ENCODE results near the gene CTSW. TPM values are rescaled to one million over a fixed set of nuclear protein-coding genes. Genes with fewer than 3 reads are reported as not detected.
A peak's percentile ranks its signal among the peaks of the same experiment; 100 is the strongest.

Gene CTSW
- total RNA-seq, 1 donor from 2014 or later, result not detected

GRCh38 chr11:65916391-65916790, 36.8 kb downstream of the CTSW start:
- Mint-ChIP-seq H3K27ac (no peak overlapping the region), H3K9me3 (ENCODE audit: low read depth) (no peaks in the 10 kb centered on the region), H3K4me1 (ENCODE audit: low read depth) (peaks cover 6% of the 10 kb centered on the region), H3K4me3 (ENCODE audit: low read depth) (peak overlapping the region; percentile 66), H3K27me3 (peaks cover 5% of the 10 kb centered on the region), H3K36me3 (ENCODE audit: insufficient read depth) (no peaks in the 10 kb centered on the region)
- DNase-seq (ENCODE audit: low spot score, unreplicated experiment), result no peak
- no peak for TF ChIP-seq CTCF (IDR thresholded peaks at IDR 0.05; ENCODE audit: unreplicated experiment)

- Mint-ChIP-seq H3K36me3 (ENCODE audit: insufficient read depth) (peaks cover under 1% of the 10 kb centered on the region), H3K27me3 (peaks cover 5% of the 10 kb centered on the region), H3K9me3 (ENCODE audit: low read depth) (no peaks in the 10 kb centered on the region), H3K27ac (peak overlapping the region; percentile 4), H3K4me1 (ENCODE audit: low read depth) (peaks cover 6% of the 10 kb centered on the region), H3K4me3 (ENCODE audit: low read depth) (peak overlapping the region; percentile 66)
- no peak for DNase-seq (ENCODE audit: low spot score, unreplicated experiment)
- no peak for TF ChIP-seq CTCF (IDR thresholded peaks at IDR 0.05; ENCODE audit: unreplicated experiment)
Measured at GRCh38 chr11:65917077-65917433, 37.4 kb downstream of the CTSW start.

DNA sequence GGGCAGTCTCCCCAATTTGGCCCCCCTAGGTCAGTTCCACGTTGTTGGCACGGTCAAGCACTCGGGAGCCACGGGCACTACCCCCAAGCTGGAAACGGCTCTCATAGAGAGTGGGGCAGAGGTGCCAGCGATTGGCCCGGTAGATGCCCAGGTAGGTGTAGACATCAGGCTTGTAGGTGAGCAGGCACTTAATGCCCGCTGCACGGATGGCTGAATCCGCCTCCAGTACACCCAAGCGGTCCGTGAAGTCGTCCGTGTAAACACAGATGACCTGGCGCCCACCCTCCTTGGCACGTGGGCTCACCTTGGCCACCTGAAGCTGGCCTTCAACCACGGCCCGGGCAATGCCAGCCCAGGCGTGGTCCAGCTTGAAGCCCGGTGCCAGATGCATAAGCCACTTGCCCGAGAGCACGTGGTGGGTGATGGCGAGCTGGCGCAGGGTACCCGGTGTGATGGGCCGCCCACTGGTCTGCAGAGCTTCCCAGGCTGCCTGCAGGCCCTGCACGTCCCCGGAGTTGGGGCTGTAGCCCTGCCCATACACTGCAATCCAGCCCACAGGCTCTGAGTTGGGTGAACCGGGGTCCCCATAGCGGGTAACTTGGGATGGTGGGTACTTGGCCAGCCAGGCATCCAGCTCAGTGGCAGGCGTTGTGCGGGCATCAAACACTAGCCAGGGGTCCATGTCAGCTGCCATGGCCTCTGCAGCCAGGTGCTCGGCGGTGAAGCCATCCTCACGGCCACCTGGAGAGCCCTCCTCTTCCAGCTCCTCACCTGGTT, 38.0 kb downstream of the CTSW start:
- peak overlapping the region; percentile 83 for H3K4me3 Mint-ChIP-seq (ENCODE audit: low read depth)
- H3K4me1 Mint-ChIP-seq (ENCODE audit: low read depth), result peaks cover 6% of the 10 kb centered on the region
- peaks cover 5% of the 10 kb centered on the region for H3K27me3 Mint-ChIP-seq
- H3K27ac Mint-ChIP-seq, result no peak overlapping the region
- peaks cover 4% of the 10 kb centered on the region for H3K36me3 Mint-ChIP-seq (ENCODE audit: insufficient read depth)
- H3K9me3 Mint-ChIP-seq (ENCODE audit: low read depth), result no peaks in the 10 kb centered on the region
- DNase-seq (ENCODE audit: low spot score, unreplicated experiment), result no peak
- no peak for TF ChIP-seq CTCF (IDR thresholded peaks at IDR 0.05; ENCODE audit: unreplicated experiment)

DNA sequence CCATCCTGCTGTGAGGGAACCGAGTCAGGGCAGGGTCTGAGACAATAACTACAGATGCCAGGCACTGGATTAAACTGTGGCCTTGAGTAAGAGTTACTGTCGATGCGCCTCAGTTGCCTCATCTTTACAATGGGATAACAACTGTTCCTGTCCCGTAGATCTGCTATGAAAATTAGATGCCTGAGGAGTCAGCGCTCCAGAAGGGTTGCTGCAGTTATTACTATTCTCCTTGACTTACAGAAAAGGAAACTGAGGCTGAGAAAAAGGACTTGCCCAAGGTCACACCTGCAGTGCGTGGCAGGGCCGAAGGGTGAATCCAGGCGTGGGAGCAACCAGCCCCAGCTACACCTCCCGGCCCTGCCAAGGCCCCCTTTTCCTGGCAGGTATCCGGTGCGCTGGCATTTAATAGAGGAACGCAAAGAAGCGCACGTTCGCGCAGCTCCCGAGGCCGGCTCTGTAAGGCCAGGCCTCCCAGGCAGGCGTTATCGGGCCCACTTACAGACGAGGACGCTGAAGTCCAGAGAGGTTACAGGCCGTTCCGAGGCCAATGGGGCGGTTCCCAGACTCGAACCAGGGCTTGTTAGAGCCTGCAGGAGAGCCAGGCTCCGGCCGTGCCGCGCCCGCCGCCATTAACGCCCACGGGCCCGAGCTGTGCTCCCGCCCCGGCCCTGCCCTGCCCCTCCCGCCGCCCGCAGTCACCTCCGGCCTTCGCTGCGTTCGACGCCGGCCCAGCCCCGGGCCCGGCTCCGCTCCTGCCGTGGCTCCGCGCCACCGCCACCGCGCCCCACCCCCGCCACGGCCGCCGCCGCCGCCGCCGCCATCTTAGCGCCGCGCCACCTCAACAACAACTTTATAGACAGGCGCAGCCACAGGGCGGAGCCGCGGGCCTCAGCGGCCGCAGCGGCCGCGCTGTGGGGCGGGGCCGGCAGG, 38.8 kb downstream of the CTSW start, which contains the start of gene C11orf68:
C11orf68 (minus strand) TSS at position 852 of the 930 bp plus-strand sequence; CDS start at position 821, 31 bp downstream.
- no peak for DNase-seq (ENCODE audit: low spot score, unreplicated experiment)
- Mint-ChIP-seq H3K9me3 (ENCODE audit: low read depth) (no peaks in the 10 kb centered on the region), H3K36me3 (ENCODE audit: insufficient read depth) (peaks cover 5% of the 10 kb centered on the region), H3K4me1 (ENCODE audit: low read depth) (peaks cover 6% of the 10 kb centered on the region), H3K4me3 (ENCODE audit: low read depth) (peak within 1 kb of the TSS; percentile 84), H3K27me3 (peaks cover 5% of the 10 kb centered on the region), H3K27ac (peak within 1 kb of the TSS; percentile 92)
- TF ChIP-seq CTCF (IDR thresholded peaks at IDR 0.05; ENCODE audit: unreplicated experiment), result no peak

GRCh38 chr11:65919141-65919572, 39.5 kb downstream of the CTSW start, which contains the start of gene DRAP1:
Gene DRAP1, plus strand, starts transcription at chr11:65919426. Its CDS starts 76 bp downstream, at chr11:65919502.
- Mint-ChIP-seq H3K36me3 (ENCODE audit: insufficient read depth) (peaks cover 5% of the 10 kb centered on the region), H3K9me3 (ENCODE audit: low read depth) (no peaks in the 10 kb centered on the region), H3K4me3 (ENCODE audit: low read depth) (peak within 1 kb of the TSS; percentile 84), H3K27me3 (peaks cover 5% of the 10 kb centered on the region), H3K4me1 (ENCODE audit: low read depth) (peaks cover 6% of the 10 kb centered on the region), H3K27ac (peak within 1 kb of the TSS; percentile 92)
- TF ChIP-seq CTCF (IDR thresholded peaks at IDR 0.05; ENCODE audit: unreplicated experiment), result peak; percentile 8
- DNase-seq (ENCODE audit: low spot score, unreplicated experiment), result peak; percentile 98
